Omental fat pad (tissue), 4 donors: ENCODE measurements around the gene AFG1L. TPM values are rescaled to one million over a fixed set of nuclear protein-coding genes. Genes with fewer than 3 reads are reported as not detected.

ENCODE experiments used
- ATAC-seq: fragments of 150-250 bp; one replicate; pipeline ENCODE4 v1.9.1; 2016; ENCODE audit warnings: mild to moderate bottlenecking, moderate library complexity; ENCODE audit not compliant: low FRiP score
- DNase-seq: peaks from one replicate; pipeline ENCODE4 v3.0.0-alpha.2; 2019; ENCODE audit warnings: low spot score
- total RNA-seq, 4 donors: library from RNA; depleted of rRNA; stranded (reverse); fragments of >200 nt; gene quantifications; one replicate each; pipeline ENCODE4 v1.1.0, GENCODE V29; 2016
- TF ChIP-seq, protein P1 (sequence below), 3 donors: fragments of 450-650 bp; IDR thresholded peaks; one replicate each; pipeline ENCODE4 v1.5.1; 2016 to 2017; ENCODE audit warnings: antibody characterized with exemption in 3 of 3, mild to moderate bottlenecking in 3 of 3, moderate library complexity in 2 of 3

Gene AFG1L
- total RNA-seq, 4 donors from 2014 or later = 1.8 to 4.3 (median 2.6) TPM

- no peak for DNase-seq
- TF ChIP-seq, protein P1, sequence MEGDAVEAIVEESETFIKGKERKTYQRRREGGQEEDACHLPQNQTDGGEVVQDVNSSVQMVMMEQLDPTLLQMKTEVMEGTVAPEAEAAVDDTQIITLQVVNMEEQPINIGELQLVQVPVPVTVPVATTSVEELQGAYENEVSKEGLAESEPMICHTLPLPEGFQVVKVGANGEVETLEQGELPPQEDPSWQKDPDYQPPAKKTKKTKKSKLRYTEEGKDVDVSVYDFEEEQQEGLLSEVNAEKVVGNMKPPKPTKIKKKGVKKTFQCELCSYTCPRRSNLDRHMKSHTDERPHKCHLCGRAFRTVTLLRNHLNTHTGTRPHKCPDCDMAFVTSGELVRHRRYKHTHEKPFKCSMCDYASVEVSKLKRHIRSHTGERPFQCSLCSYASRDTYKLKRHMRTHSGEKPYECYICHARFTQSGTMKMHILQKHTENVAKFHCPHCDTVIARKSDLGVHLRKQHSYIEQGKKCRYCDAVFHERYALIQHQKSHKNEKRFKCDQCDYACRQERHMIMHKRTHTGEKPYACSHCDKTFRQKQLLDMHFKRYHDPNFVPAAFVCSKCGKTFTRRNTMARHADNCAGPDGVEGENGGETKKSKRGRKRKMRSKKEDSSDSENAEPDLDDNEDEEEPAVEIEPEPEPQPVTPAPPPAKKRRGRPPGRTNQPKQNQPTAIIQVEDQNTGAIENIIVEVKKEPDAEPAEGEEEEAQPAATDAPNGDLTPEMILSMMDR (IDR thresholded peaks at IDR 0.05) = no peak
- no peak for ATAC-seq
These were observed 157.9 kb downstream of the AFG1L start for GRCh38 chr6:108452711-108453195.

- TF ChIP-seq, protein P1 (IDR thresholded peaks at IDR 0.05) = no peak
- DNase-seq (no peak), ATAC-seq (no peak)
These were observed 158.8 kb downstream of the AFG1L start for GRCh38 chr6:108453601-108454185.

DNA sequence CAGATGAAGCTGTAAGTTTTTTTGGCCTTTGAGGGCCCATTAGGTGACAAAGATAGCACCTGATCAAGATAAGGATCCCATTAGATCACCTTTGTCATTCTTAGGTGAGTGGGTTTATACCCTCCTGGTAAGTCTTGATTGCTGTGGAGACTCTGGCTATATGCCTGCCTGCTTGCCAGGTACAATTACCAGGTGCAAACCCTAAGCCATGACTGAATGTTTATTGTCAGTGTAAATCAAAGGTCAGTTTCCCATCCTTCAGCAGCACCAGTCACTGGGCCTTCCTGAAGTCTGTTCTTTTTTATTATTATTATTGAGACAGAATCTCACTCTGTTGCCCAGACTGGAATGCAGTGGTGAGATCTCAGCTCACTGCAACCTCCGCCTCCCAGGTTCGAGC lies 159.5 kb downstream of the AFG1L start:
- ATAC-seq = no peak
- no peak for DNase-seq
- TF ChIP-seq, protein P1 (IDR thresholded peaks at IDR 0.05) = no peak

- TF ChIP-seq, protein P1 (IDR thresholded peaks at IDR 0.05) = no peak
- DNase-seq (no peak), ATAC-seq (no peak)
These were observed 160.8 kb downstream of the AFG1L start for GRCh38 chr6:108455688-108456087.

DNA sequence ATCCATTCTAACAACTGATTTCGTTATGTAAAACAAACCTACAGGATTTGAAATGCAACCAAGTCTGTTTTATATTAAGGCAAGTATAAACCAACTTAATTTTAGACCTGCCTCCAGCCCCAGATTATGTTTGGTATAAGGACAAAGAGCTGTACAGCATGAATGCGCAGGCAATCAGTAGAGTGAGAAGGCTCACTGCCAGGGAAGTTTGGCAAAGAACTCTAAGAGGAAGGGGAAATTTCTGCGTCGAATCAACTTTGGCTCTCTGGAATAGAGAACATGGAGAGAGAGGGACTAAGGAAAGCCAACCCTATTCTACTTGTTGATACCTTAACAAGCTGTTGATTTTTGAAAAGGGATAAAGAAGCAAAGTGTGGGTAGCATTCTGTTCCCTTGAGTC lies 168.9 kb downstream of the AFG1L start:
- no peak for ATAC-seq
- TF ChIP-seq, protein P1 (IDR thresholded peaks at IDR 0.05) = no peak

GRCh38 chr6:108464418-108465097 lies 169.7 kb downstream of the AFG1L start:
- TF ChIP-seq, protein P1 (IDR thresholded peaks at IDR 0.05) = no peak
- ATAC-seq (no peak), DNase-seq (no peak)

More for the DNA sequence above, 168.9 kb downstream of the AFG1L start:
- DNase-seq = no peak

DNA sequence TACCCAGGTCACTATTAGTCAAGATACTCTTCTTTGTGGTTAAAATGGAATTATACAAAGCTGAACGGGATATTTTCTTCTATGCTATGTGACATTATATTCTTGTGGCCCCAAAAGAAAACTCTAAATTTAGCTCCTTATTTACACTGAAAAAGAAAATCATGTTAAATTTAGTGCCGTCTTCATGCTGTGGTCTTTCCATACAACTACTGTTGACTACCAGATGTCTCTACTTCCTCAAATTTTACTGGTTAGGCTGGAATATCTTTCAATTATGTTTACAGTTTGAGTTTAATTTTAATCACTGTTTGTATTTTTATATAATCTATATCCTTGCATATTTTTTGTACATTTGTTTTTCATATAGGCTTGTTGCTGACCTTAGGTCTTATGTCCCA lies 170.2 kb downstream of the AFG1L start:
- ATAC-seq (no peak), DNase-seq (no peak)
- TF ChIP-seq, protein P1 (IDR thresholded peaks at IDR 0.05) = no peak
